Measurements from ENCODE around the gene CNKSR1. TPM values are rescaled to one million over a fixed set of nuclear protein-coding genes. Genes with fewer than 3 reads are reported as not detected.

CNKSR1 gene
- total and polyA plus RNA-seq, 2 of the 13 experiments (the other 11 are each of a cell fraction or from before 2014, with no cell fraction given): 3.4 to 8.9 TPM

- peak; percentile 69; the same call in 1 of the 2 replicates for TF ChIP-seq FUBP1 (CRISPR knock-in tag; IDR thresholded peaks at IDR 0.05; ENCODE audit: borderline replicate concordance)
- no peak; the same call in 1 of the 2 replicates for TF ChIP-seq ZBTB44 (CRISPR knock-in tag; IDR thresholded peaks at IDR 0.05)
- peak; percentile 68; the same call in 1 of the 2 replicates for TF ChIP-seq ZMYM3 (CRISPR knock-in tag; IDR thresholded peaks at IDR 0.05)
- TF ChIP-seq ZNF782 (CRISPR knock-in tag; IDR thresholded peaks at IDR 0.05; ENCODE audit: borderline replicate concordance): peak; percentile 87; the same call in 1 of the 2 replicates
- peak; percentile 20; the same call in 1 of the 2 replicates for TF ChIP-seq NCOA2 (CRISPR knock-in tag; IDR thresholded peaks at IDR 0.05)
- peak; percentile 99; the same call in 2 of the 3 replicates for TF ChIP-seq MXI1 (IDR thresholded peaks at IDR 0.05; ENCODE audit: borderline replicate concordance, low read depth, low read length)
- TF ChIP-seq RFX3 (CRISPR knock-in tag; IDR thresholded peaks at IDR 0.05): no peak
- no peak for TF ChIP-seq WIZ (CRISPR knock-in tag; IDR thresholded peaks at IDR 0.05)
- TF ChIP-seq SATB2 (CRISPR knock-in tag; IDR thresholded peaks at IDR 0.05): no peak
- peak; percentile 74 for TF ChIP-seq BHLHE40 (IDR thresholded peaks at IDR 0.05; ENCODE audit: low read length)
- peak; percentile 98 for TF ChIP-seq MAX (IDR thresholded peaks at IDR 0.05)
- no peak for TF ChIP-seq HDAC6 (IDR thresholded peaks at IDR 0.05; ENCODE audit: low read depth, low read length)
- peak; percentile 78 for TF ChIP-seq ZNF18 (CRISPR knock-in tag; IDR thresholded peaks at IDR 0.05; ENCODE audit: insufficient replicate concordance)
- peak; percentile 92 for TF ChIP-seq ZFP91 (CRISPR knock-in tag; IDR thresholded peaks at IDR 0.05; ENCODE audit: borderline replicate concordance)
- TF ChIP-seq MIER3 (CRISPR knock-in tag; IDR thresholded peaks at IDR 0.05; ENCODE audit: borderline replicate concordance): peak; percentile 90
- peak; percentile 55; the same call in 1 of the 2 replicates for TF ChIP-seq TFDP2 (CRISPR knock-in tag; IDR thresholded peaks at IDR 0.05)
- peak; percentile 67 for TF ChIP-seq BRF2 (CRISPR knock-in tag; IDR thresholded peaks at IDR 0.05)
- peak; percentile 95 for TF ChIP-seq TGIF2 (CRISPR knock-in tag; IDR thresholded peaks at IDR 0.05)
- TF ChIP-seq PHF20 (CRISPR knock-in tag; IDR thresholded peaks at IDR 0.05): peak; percentile 90
These were observed 7.4 kb upstream of the CNKSR1 start, which contains the start of gene ZNF593 (continued) for GRCh38 chr1:26169669-26170471.

All from HepG2 (cell line).